ENCODE measurements around the gene ZNF556. TPM values are rescaled to one million over a fixed set of nuclear protein-coding genes. Genes with fewer than 3 reads are reported as not detected.

The ZNF556 gene
- total RNA-seq, 1 experiment from 2014 or later: not detected

DNA sequence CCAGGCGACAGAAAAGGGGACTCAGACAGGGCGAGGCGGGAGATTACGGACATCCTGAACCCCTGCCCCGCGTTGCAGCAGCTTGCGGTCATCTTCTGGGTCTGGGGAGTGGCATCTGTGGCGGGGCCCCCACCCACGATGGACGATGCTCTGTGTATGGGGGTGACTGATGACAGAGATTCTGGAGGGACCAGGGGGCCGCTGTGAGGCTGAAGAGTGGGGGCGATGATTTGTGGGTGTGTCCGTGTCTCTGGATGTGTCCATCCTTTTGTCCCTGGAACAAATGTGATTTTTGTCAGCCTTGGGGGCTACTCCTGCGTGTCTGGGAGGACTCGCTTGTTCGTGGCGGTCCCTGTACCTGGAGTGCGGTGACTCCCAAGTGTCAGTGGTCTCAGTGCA is 59.9 kb downstream of the ZNF556 start:
- RAD21 ChIA-PET (ENCODE audit: low non-redundant PET in 1 of 2, low total read pairs in 2 of 2, uncharacterized antibody in 2 of 2, unreplicated experiment in 2 of 2): no interaction called here
- Histone ChIP-seq H3K4me2 (ENCODE audit: low read length) (no peak overlapping the region), H3K9me3 (ENCODE audit: control insufficient read depth in 1 of 2, insufficient read depth in 1 of 2, low read depth in 1 of 2, low read length in 2 of 2) (peaks cover 2 to 4% of the 10 kb centered on the region in 2 experiments; a peak in 2 of 4 replicates), H3K4me1 (ENCODE audit: control insufficient read depth in 1 of 2, insufficient read depth in 2 of 2, low read length in 2 of 2) (no peaks in the 10 kb centered on the region), H2AFZ (ENCODE audit: low read depth, low read length, poor library complexity, severe bottlenecking) (no peak overlapping the region), H3K27me3 (ENCODE audit: insufficient read depth, low read length) (no peaks in the 10 kb centered on the region), H3K27ac (ENCODE audit: low read depth, low read length) (no peak overlapping the region), H3K9ac (ENCODE audit: low read length) (no peak overlapping the region), H3K4me3 (replicated peaks in 1 of 2; ENCODE audit: low read depth in 1 of 2, low read length in 2 of 2) (no peak overlapping the region), H3K79me2 (ENCODE audit: insufficient read depth, low read length) (no peaks in the 10 kb centered on the region), H3K36me3 (ENCODE audit: control insufficient read depth in 1 of 2, insufficient read depth in 2 of 2, low read length in 2 of 2) (0 out of 4 replicates have a peak, but pooled peaks cover 0 to 4% of the 10 kb centered on the region in 2 experiments), H3K9me2 (ENCODE audit: insufficient read depth) (no peaks in the 10 kb centered on the region), H4K20me1 (ENCODE audit: insufficient read depth) (no peaks in the 10 kb centered on the region)
- no peak for DNase-seq (ENCODE audit: low read depth, low spot score)
- TF ChIP-seq FOSL1 (IDR thresholded peaks at IDR 0.05; ENCODE audit: low read depth): no peak
- no peak for TF ChIP-seq JUND (IDR thresholded peaks at IDR 0.05)
- no peak for TF ChIP-seq MAX (IDR thresholded peaks at IDR 0.05)
- TF ChIP-seq, protein P1, sequence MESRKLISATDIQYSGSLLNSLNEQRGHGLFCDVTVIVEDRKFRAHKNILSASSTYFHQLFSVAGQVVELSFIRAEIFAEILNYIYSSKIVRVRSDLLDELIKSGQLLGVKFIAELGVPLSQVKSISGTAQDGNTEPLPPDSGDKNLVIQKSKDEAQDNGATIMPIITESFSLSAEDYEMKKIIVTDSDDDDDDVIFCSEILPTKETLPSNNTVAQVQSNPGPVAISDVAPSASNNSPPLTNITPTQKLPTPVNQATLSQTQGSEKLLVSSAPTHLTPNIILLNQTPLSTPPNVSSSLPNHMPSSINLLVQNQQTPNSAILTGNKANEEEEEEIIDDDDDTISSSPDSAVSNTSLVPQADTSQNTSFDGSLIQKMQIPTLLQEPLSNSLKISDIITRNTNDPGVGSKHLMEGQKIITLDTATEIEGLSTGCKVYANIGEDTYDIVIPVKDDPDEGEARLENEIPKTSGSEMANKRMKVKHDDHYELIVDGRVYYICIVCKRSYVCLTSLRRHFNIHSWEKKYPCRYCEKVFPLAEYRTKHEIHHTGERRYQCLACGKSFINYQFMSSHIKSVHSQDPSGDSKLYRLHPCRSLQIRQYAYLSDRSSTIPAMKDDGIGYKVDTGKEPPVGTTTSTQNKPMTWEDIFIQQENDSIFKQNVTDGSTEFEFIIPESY (IDR thresholded peaks at IDR 0.05; ENCODE audit: extremely low read depth, insufficient replicate concordance, low read length): no peak
- TF ChIP-seq EZH2phosphoT487 (IDR thresholded peaks at IDR 0.05; ENCODE audit: borderline replicate concordance): no peak
- TF ChIP-seq SP1 (IDR thresholded peaks at IDR 0.05; ENCODE audit: low read depth): no peak
- TF ChIP-seq CTCF (IDR thresholded peaks at IDR 0.05 in 2 of 3, conservative IDR thresholded peaks at IDR 0.05 in 1 of 3; ENCODE audit: borderline replicate concordance in 1 of 3, insufficient read depth in 1 of 3, low read depth in 2 of 3, low read length in 2 of 3): no peak
- TF ChIP-seq SIN3A (IDR thresholded peaks at IDR 0.05; ENCODE audit: low read depth): no peak
- no peak for TF ChIP-seq YY1 (IDR thresholded peaks at IDR 0.05; ENCODE audit: extremely low read depth, insufficient replicate concordance, low read depth, low read length)
- no peak for TF ChIP-seq ZNF274 (IDR thresholded peaks at IDR 0.05; ENCODE audit: low read depth, low read length)
- no peak for TF ChIP-seq ZFX (IDR thresholded peaks at IDR 0.05)
- no peak for TF ChIP-seq RAD21 (IDR thresholded peaks at IDR 0.05; ENCODE audit: low read depth)
- TF ChIP-seq EGR1 (IDR thresholded peaks at IDR 0.05; ENCODE audit: low read depth): no peak
- TF ChIP-seq ELF1 (IDR thresholded peaks at IDR 0.05; ENCODE audit: borderline replicate concordance, low read depth): no peak
- no peak for TF ChIP-seq ATF3 (IDR thresholded peaks at IDR 0.05)
- no peak for TF ChIP-seq EZH2 (IDR thresholded peaks at IDR 0.05)
- no peak for TF ChIP-seq POLR2A (IDR thresholded peaks at IDR 0.05; ENCODE audit: borderline replicate concordance, extremely low read depth, insufficient read depth, insufficient read length)
- CTCF ChIA-PET: no interaction called here
- ATAC-seq: no peak
- BruUV-seq (replicated peaks): no TSS peak
- intact Hi-C loops (cut with micrococcal nuclease): no loop called here
- POLR2A ChIA-PET: no interaction called here

Data from HCT116 (cell line).